H1 (cell line): ENCODE results near the gene MRPS17. TPM values are rescaled to one million over a fixed set of nuclear protein-coding genes. Genes with fewer than 3 reads are reported as not detected.

Source experiments
- CTCF ChIA-PET: fragments of 300-600 bp; sonication (Branson Sonifier 250); formaldehyde crosslinking; loops from one replicate; lab custom pipeline; 2021; ENCODE audit not compliant: partially characterized antibody; lab: Charles Lee
- POLR2A ChIA-PET: fragments of 300-600 bp; sonication (Branson Sonifier 250); formaldehyde crosslinking; loops from one replicate; lab custom pipeline; 2021; ENCODE audit warnings: inconsistent platforms; ENCODE audit not compliant: partially characterized antibody; lab: Charles Lee
- DNase-seq, 2 experiments: peaks; one replicate each; pipeline versions ENCODE4 v3.0.0 to v3.0.0-alpha.2; 2010 to 2022; ENCODE audit warnings: low spot score in 2 of 2, low read depth in 1 of 2, mixed read lengths in 1 of 2
- FAIRE-seq: peaks from 2 replicates; lab custom pipeline; 2011; peaks lifted over from hg19 to GRCh38; lab: Jason Lieb, UNC
- H2AFZ ChIP-seq: 2 replicates; pipeline ENCODE4 v1.8.1; 2012; ENCODE audit warnings: low read length, inconsistent platforms
- H2AK5ac ChIP-seq: 2 replicates; pipeline ENCODE4 v1.6.1; 2013; ENCODE audit warnings: low read depth, low read length
- H2BK120ac ChIP-seq: replicated peaks from 2 replicates; pipeline ENCODE3; 2013; ENCODE audit warnings: low read depth, low read length, inconsistent platforms
- H2BK12ac ChIP-seq: 2 replicates; pipeline ENCODE4 v1.6.1; 2013; ENCODE audit warnings: low read depth, low read length
- H2BK15ac ChIP-seq: 2 replicates; pipeline ENCODE4 v1.6.1; 2013; ENCODE audit warnings: low read length
- H2BK20ac ChIP-seq: 2 replicates; pipeline ENCODE4 v1.6.1; 2013; ENCODE audit warnings: low read length
- H2BK5ac ChIP-seq: 2 replicates; pipeline ENCODE4 v1.6.1; 2013; ENCODE audit warnings: low read depth, low read length
- H3K14ac ChIP-seq: 2 replicates; pipeline ENCODE4 v1.6.1; 2013; ENCODE audit warnings: inconsistent platforms; ENCODE audit not compliant: insufficient read length
- H3K18ac ChIP-seq: 2 replicates; pipeline ENCODE4 v1.6.1; 2013; ENCODE audit warnings: low read length; ENCODE audit errors: extremely low read depth
- H3K23ac ChIP-seq: 2 replicates; pipeline ENCODE4 v1.6.1; 2013; ENCODE audit warnings: inconsistent platforms; ENCODE audit not compliant: insufficient read length
- H3K23me2 ChIP-seq: 2 replicates; pipeline ENCODE4 v1.6.1; 2013; ENCODE audit warnings: low read depth, low read length
- H3K27ac ChIP-seq: 2 replicates; pipeline ENCODE4 v1.6.1; 2011; ENCODE audit warnings: low read depth, low read length, inconsistent platforms
- H3K27me3 ChIP-seq, 4 experiments: replicated peaks in 1 of 4; 1 replicate in 1 of 4; 2 replicates in 3 of 4; pipeline versions ENCODE4 v1.6.1 to v1.8.1; 2011 to 2013; ENCODE audit warnings: low read length in 3 of 4, mild to moderate bottlenecking in 3 of 4, inconsistent platforms in 2 of 4, mixed read lengths in 2 of 4, moderate library complexity in 1 of 4; ENCODE audit not compliant: control insufficient read depth in 3 of 4, insufficient read depth in 3 of 4; ENCODE audit errors: extremely low read depth in 1 of 4
- H3K36me3 ChIP-seq, 4 experiments: 2 replicates each; pipeline versions ENCODE4 v1.6.1 to v1.8.1; 2011 to 2013; ENCODE audit warnings: mild to moderate bottlenecking in 4 of 4, low read length in 3 of 4, moderate library complexity in 2 of 4, control low read depth in 1 of 4, inconsistent platforms in 1 of 4; ENCODE audit not compliant: insufficient read depth in 4 of 4, control insufficient read depth in 2 of 4
- H3K4ac ChIP-seq: replicated peaks from 2 replicates; pipeline ENCODE3; 2013; ENCODE audit warnings: low read length, low read depth, mixed read lengths, inconsistent platforms; ENCODE audit not compliant: insufficient read length
- H3K4me1 ChIP-seq, 4 experiments: replicated peaks in 1 of 4; 1 replicate in 1 of 4; 2 replicates in 3 of 4; pipeline versions ENCODE4 v1.6.1 to v1.8.1; 2011 to 2013; ENCODE audit warnings: low read length in 3 of 4, inconsistent platforms in 2 of 4, mixed read lengths in 1 of 4; ENCODE audit not compliant: insufficient read depth in 4 of 4, control insufficient read depth in 3 of 4
- H3K4me2 ChIP-seq, 2 experiments: 2 replicates each; pipeline versions ENCODE4 v1.6.1 to v1.8.1; 2011 to 2013; ENCODE audit warnings: low read depth in 2 of 2, low read length in 2 of 2, control low read depth in 1 of 2, inconsistent platforms in 1 of 2, mild to moderate bottlenecking in 1 of 2; ENCODE audit not compliant: insufficient read depth in 1 of 2
- H3K4me3 ChIP-seq, 4 experiments: fragments of 200-600, 300-600 bp in 1 of 4; sonication (generic), shearing (Covaris generic), sonication (Bioruptor Twin) in 1 of 4; 2 replicates each; pipeline versions ENCODE4 v1.5.1 to v1.8.1; 2011 to 2016; ENCODE audit warnings: low read length in 4 of 4, low read depth in 3 of 4, control low read depth in 2 of 4, inconsistent platforms in 2 of 4, mild to moderate bottlenecking in 2 of 4, mixed read lengths in 1 of 4, moderate library complexity in 1 of 4; ENCODE audit not compliant: insufficient read depth in 2 of 4; ENCODE audit errors: extremely low read depth in 1 of 4
- H3K56ac ChIP-seq: replicated peaks from 2 replicates; pipeline ENCODE3; 2013; ENCODE audit warnings: low read depth, mild to moderate bottlenecking, mixed read lengths, low read length, inconsistent platforms; ENCODE audit not compliant: insufficient read length
- H3K79me1 ChIP-seq: 2 replicates; pipeline ENCODE4 v1.6.1; 2013; ENCODE audit warnings: low read depth, low read length, control low read depth
- H3K79me2 ChIP-seq, 2 experiments: 2 replicates each; pipeline versions ENCODE4 v1.6.1 to v1.8.1; 2012 to 2013; ENCODE audit warnings: low read length in 2 of 2, mild to moderate bottlenecking in 2 of 2, inconsistent platforms in 1 of 2; ENCODE audit not compliant: insufficient read depth in 2 of 2, control insufficient read depth in 1 of 2
- H3K9ac ChIP-seq, 4 experiments: replicated peaks in 1 of 4; 1 replicate in 1 of 4; 2 replicates in 3 of 4; pipeline versions ENCODE4 v1.6.1 to v1.8.1; 2011 to 2013; ENCODE audit warnings: low read depth in 3 of 4, low read length in 3 of 4, control low read depth in 2 of 4, mild to moderate bottlenecking in 2 of 4, moderate library complexity in 2 of 4, inconsistent platforms in 1 of 4; ENCODE audit errors: extremely low read depth in 1 of 4
- H3K9me3 ChIP-seq, 2 experiments: 2 replicates each; pipeline versions ENCODE4 v1.6.1 to v1.8.1; 2012 to 2013; ENCODE audit warnings: mild to moderate bottlenecking in 2 of 2, moderate library complexity in 2 of 2, control low read depth in 1 of 2, inconsistent platforms in 1 of 2, low read depth in 1 of 2, low read length in 1 of 2, mixed read lengths in 1 of 2; ENCODE audit not compliant: insufficient read depth in 2 of 2
- H4K20me1 ChIP-seq, 2 experiments: replicated peaks in 1 of 2; 2 replicates each; pipeline versions ENCODE3 to v1.8.1; 2011 to 2013; ENCODE audit warnings: inconsistent platforms in 2 of 2, low read length in 2 of 2, mild to moderate bottlenecking in 1 of 2; ENCODE audit not compliant: insufficient read depth in 2 of 2, control insufficient read depth in 1 of 2
- H4K5ac ChIP-seq: 2 replicates; pipeline ENCODE4 v1.6.1; 2013; ENCODE audit warnings: low read length, low read depth, mixed read lengths, inconsistent platforms; ENCODE audit not compliant: insufficient read length
- H4K8ac ChIP-seq: 2 replicates; pipeline ENCODE4 v1.8.0; 2013; ENCODE audit warnings: mild to moderate bottlenecking, moderate library complexity, low read length, inconsistent platforms; ENCODE audit not compliant: insufficient read depth; ENCODE audit errors: extremely low read depth
- H4K91ac ChIP-seq: replicated peaks from 2 replicates; pipeline ENCODE3; 2013; ENCODE audit warnings: low read length, mixed read lengths, inconsistent platforms; ENCODE audit not compliant: insufficient read length
- BRCA1 ChIP-seq: IDR thresholded peaks from 2 replicates; pipeline ENCODE4 v1.6.1; 2012; ENCODE audit warnings: low read depth, low read length, improper control_type of control experiment
- CTBP2 ChIP-seq: IDR thresholded peaks from 2 replicates; pipeline ENCODE4 v1.7.0; 2011; ENCODE audit warnings: borderline replicate concordance, mild to moderate bottlenecking, moderate library complexity, mixed read lengths, low read length; ENCODE audit not compliant: insufficient read depth, insufficient read length
- EGR1 ChIP-seq: IDR thresholded peaks from 2 replicates; pipeline ENCODE4 v1.6.1; 2011; ENCODE audit warnings: low read depth, low read length, borderline replicate concordance
- EZH2 ChIP-seq: fragments of 200-600 bp; sonication (generic); IDR thresholded peaks from 2 replicates; pipeline ENCODE4 v1.7.1; 2012; ENCODE audit warnings: low read depth, mild to moderate bottlenecking, moderate library complexity, low read length, inconsistent platforms; ENCODE audit not compliant: severe bottlenecking
- HDAC2 ChIP-seq, 2 experiments: fragments of 300-600 bp in 1 of 2; sonication (generic) in 1 of 2; IDR thresholded peaks; 2 replicates each; pipeline ENCODE4 v1.6.1; 2011 to 2012; ENCODE audit warnings: low read depth in 2 of 2, low read length in 2 of 2, mild to moderate bottlenecking in 2 of 2, moderate library complexity in 2 of 2, borderline replicate concordance in 1 of 2, inconsistent platforms in 1 of 2
- JUN ChIP-seq: IDR thresholded peaks from 2 replicates; pipeline ENCODE4 v1.6.1; 2011; ENCODE audit warnings: low read depth, mild to moderate bottlenecking, improper control_type of control experiment, low read length
- RFX5 ChIP-seq: IDR thresholded peaks from 2 replicates; pipeline ENCODE4 v1.6.1; 2011; ENCODE audit warnings: low read depth, low read length, improper control_type of control experiment, borderline replicate concordance
- RNF2 ChIP-seq: fragments of 200-900, 300-1000 bp; sonication (generic); IDR thresholded peaks from 2 replicates; pipeline ENCODE4 v1.7.1; 2016; ENCODE audit warnings: borderline replicate concordance, low read depth, mild to moderate bottlenecking, antibody characterized with exemption, low read length; ENCODE audit not compliant: poor library complexity, severe bottlenecking; ENCODE audit errors: missing control alignments
- SIX5 ChIP-seq: IDR thresholded peaks from 2 replicates; pipeline ENCODE4 v1.6.1; 2011; ENCODE audit warnings: mild to moderate bottlenecking, low read depth, low read length
- SP2 ChIP-seq: IDR thresholded peaks from 2 replicates; pipeline ENCODE4 v1.6.1; 2012; ENCODE audit warnings: mild to moderate bottlenecking, low read length, inconsistent platforms
- TEAD4 ChIP-seq: IDR thresholded peaks from 2 replicates; pipeline ENCODE4 v1.6.1; 2012; ENCODE audit warnings: low read depth, low read length, inconsistent platforms, mixed read lengths
- ZNF274 ChIP-seq: IDR thresholded peaks from 2 replicates; pipeline ENCODE4 v1.7.0; 2012; ENCODE audit warnings: low read length, borderline replicate concordance; ENCODE audit errors: extremely low read depth
- WGBS, 2 experiments: shearing (Covaris generic) in 1 of 2; methylation state at CpG; one replicate each; pipeline versions ENCODE4 v1.1.6 to v1.1.7; 2013 to 2015; ENCODE audit warnings: low lambda C conversion rate in 2 of 2, mixed read lengths in 2 of 2, inconsistent platforms in 1 of 2, low coverage in 1 of 2, missing lambda C conversion rate in 1 of 2; ENCODE audit not compliant: insufficient replicate concordance in 2 of 2, insufficient coverage in 1 of 2, insufficient read length in 1 of 2; ENCODE audit errors: extremely low coverage in 1 of 2, missing lambda C conversion rate in 1 of 2; 5-methylcytosine and 5-hydroxymethylcytosine counted together
- polyA plus RNA-seq, 7 experiments: library from polyadenylated mRNA; depleted of rRNA in 3 of 7; stranded (reverse) in 5 of 7; unstranded in 2 of 7; fragments of >200 nt in 5 of 7; fragments of 200-250 nt in 2 of 7; gene quantifications; 1 replicate in 5 of 7; 2 replicates in 1 of 7; 4 replicates in 1 of 7; pipeline versions ENCODE4 v1.2.1 to v1.2.3, GENCODE V29; 2011 to 2013; ENCODE audit warnings: missing spikeins in 2 of 7, mixed read lengths in 2 of 7
- total RNA-seq: library from RNA; stranded (reverse); fragmentation: NEBNext Ultra II Directional; extraction: Animal tissue kit (Norgen Biotek cat#: 25700); gene quantifications from 2 replicates; pipeline ENCODE4 v1.2.1, GENCODE V29; 2021

The MRPS17 gene
- total and polyA plus RNA-seq, 2 of the 8 experiments (the other 6 are each of a cell fraction or from before 2014, with no cell fraction given), result 15.8 to 27.3 TPM

DNA sequence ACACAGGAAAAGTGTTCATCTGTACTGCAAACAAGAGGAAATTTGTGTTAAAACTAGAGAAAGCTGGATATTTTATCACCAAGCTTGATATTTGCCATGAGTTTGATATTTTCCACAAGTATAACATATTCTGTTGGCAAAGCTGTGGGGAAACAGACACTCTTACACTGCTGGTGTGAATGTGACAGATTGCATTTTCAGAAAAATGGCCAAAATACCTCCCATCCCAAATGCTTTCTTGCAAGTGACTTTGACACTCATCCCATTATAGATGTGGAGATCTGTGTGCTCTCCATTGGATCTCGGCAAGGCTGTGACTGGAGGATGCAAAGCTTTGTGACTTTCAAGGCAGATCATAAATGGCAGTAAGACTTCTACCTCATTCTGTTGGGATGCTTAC lies 33.9 kb upstream of the MRPS17 start:
- POLR2A ChIA-PET, result no interaction called here
- H4K91ac ChIP-seq, result no peak overlapping the region
- FAIRE-seq, result no peak

More for the DNA sequence above, 33.9 kb upstream of the MRPS17 start:
- Histone ChIP-seq H3K4ac (no peak overlapping the region), H3K9ac (no peak overlapping the region), H3K56ac (no peak overlapping the region), H3K36me3 (no peaks in the 10 kb centered on the region; a peak in 1 of 8 replicates), H3K4me1 (no peaks in the 10 kb centered on the region), H2AFZ (no peak overlapping the region), H2BK12ac (no peak overlapping the region), H2BK20ac (no peak overlapping the region), H3K18ac (no peak overlapping the region), H3K9me3 (no peaks in the 10 kb centered on the region), H3K27ac (no peak overlapping the region), H3K27me3 (no peaks in the 10 kb centered on the region), H3K4me3 (no peak overlapping the region), H3K23me2 (no peaks in the 10 kb centered on the region; the same call in 1 of the 2 replicates), H2BK15ac (no peak overlapping the region), H4K5ac (no peak overlapping the region), H3K79me1 (no peaks in the 10 kb centered on the region), H3K4me2 (no peak overlapping the region), H2BK5ac (no peak overlapping the region), H4K20me1 (no peaks in the 10 kb centered on the region), H2AK5ac (no peak overlapping the region), H4K8ac (no peak overlapping the region), H3K23ac (no peak overlapping the region), H2BK120ac (no peak overlapping the region), H3K14ac (no peak overlapping the region), H3K79me2 (no peaks in the 10 kb centered on the region)
- CTCF ChIA-PET, result interaction anchor here (0.7 kb wide), 1 partner anchor 12 kb away, joined by 3 read pairs; no protein-coding TSS in a partner anchor
- no peak for DNase-seq
- TF ChIP-seq RNF2, result no peak
- TF ChIP-seq SIX5, result no peak
- TF ChIP-seq EZH2, result no peak
- TF ChIP-seq ZNF274, result no peak
- TF ChIP-seq SP2, result no peak
- TF ChIP-seq TEAD4, result no peak
- no peak for TF ChIP-seq HDAC2 (IDR thresholded peaks at IDR 0.05; ENCODE audit: borderline replicate concordance in 1 of 2, low read depth in 2 of 2, low read length in 2 of 2)
- no peak for TF ChIP-seq JUN
- TF ChIP-seq CTBP2, result no peak
- TF ChIP-seq EGR1, result no peak
- no peak for TF ChIP-seq RFX5
- TF ChIP-seq BRCA1, result no peak
- WGBS, 2 experiments, result 100% methylated on average over 1 of the region's 1 CpG; no CpG with 5 or more reads in 1 of the 2 experiments
